ENCODE data around the gene TOPAZ1. TPM values are rescaled to one million over a fixed set of nuclear protein-coding genes. Genes with fewer than 3 reads are reported as not detected.

Gene TOPAZ1
- total RNA-seq, 1 experiment from 2014 or later = not detected

- WGBS (ENCODE audit: extremely low coverage, insufficient read length, low lambda C conversion rate) = no CpG with 5 or more reads among the region's 1 CpG
These were observed 36.2 kb downstream of the TOPAZ1 start for GRCh38 chr3:44277925-44278324.

More at GRCh38 chr3:44277925-44278324, 36.2 kb downstream of the TOPAZ1 start:
- Histone ChIP-seq H4K5ac (ENCODE audit: insufficient read length, low read depth, low read length) (no peak overlapping the region), H3K4me2 (ENCODE audit: insufficient read depth, insufficient read length, low read length) (no peak overlapping the region), H3K23me2 (ENCODE audit: insufficient read length, low read depth, low read length, poor library complexity, severe bottlenecking) (no peaks in the 10 kb centered on the region), H3K9ac (ENCODE audit: extremely low read depth, insufficient read length, low read length) (no peak overlapping the region), H3K23ac (ENCODE audit: insufficient read length, low read depth, low read length) (no peak overlapping the region), H2BK12ac (ENCODE audit: insufficient read length, low read depth, low read length) (no peak overlapping the region), H3K9me3 (ENCODE audit: control insufficient read depth, low read depth, low read length) (no peaks in the 10 kb centered on the region), H3K56ac (ENCODE audit: insufficient read length, low read depth, low read length) (no peak overlapping the region), H2BK15ac (ENCODE audit: low read depth, low read length) (no peak overlapping the region), H2AFZ (ENCODE audit: low read length) (no peak overlapping the region), H3T11ph (ENCODE audit: low read length) (no peak overlapping the region), H3K79me1 (ENCODE audit: insufficient read depth, low read depth, low read length, poor library complexity, severe bottlenecking) (no peaks in the 10 kb centered on the region), H2BK120ac (ENCODE audit: low read depth, low read length, poor library complexity, severe bottlenecking) (no peak overlapping the region), H4K8ac (replicated peaks; ENCODE audit: insufficient read length, low read depth, low read length) (no peak overlapping the region), H2BK20ac (ENCODE audit: low read depth, low read length, poor library complexity, severe bottlenecking) (no peak overlapping the region), H4K20me1 (ENCODE audit: control insufficient read depth, insufficient read depth, insufficient read length) (no peaks in the 10 kb centered on the region), H2BK5ac (ENCODE audit: insufficient read length, low read length) (no peak overlapping the region), H3K14ac (ENCODE audit: insufficient read depth, low read length) (no peak overlapping the region), H3K27me3 (ENCODE audit: insufficient read depth, low read length) (no peaks in the 10 kb centered on the region), H3K79me2 (ENCODE audit: insufficient read depth, low read length) (no peaks in the 10 kb centered on the region), H3K4ac (ENCODE audit: low read depth, low read length) (no peak overlapping the region), H3K27ac (ENCODE audit: insufficient read length, low read depth, low read length) (no peak overlapping the region), H3K18ac (ENCODE audit: insufficient read length, low read depth, low read length) (no peak overlapping the region), H3K4me1 (ENCODE audit: insufficient read depth, low read length) (no peaks in the 10 kb centered on the region), H2AK5ac (ENCODE audit: insufficient read length, low read length) (no peak overlapping the region), H4K91ac (ENCODE audit: insufficient read length, low read depth, low read length) (no peak overlapping the region)
- no peak overlapping the region for H3K27ac Mint-ChIP-seq
- DNase-seq = no peak
- H3K9me3 Mint-ChIP-seq = no peaks in the 10 kb centered on the region
- TF ChIP-seq, protein P1, sequence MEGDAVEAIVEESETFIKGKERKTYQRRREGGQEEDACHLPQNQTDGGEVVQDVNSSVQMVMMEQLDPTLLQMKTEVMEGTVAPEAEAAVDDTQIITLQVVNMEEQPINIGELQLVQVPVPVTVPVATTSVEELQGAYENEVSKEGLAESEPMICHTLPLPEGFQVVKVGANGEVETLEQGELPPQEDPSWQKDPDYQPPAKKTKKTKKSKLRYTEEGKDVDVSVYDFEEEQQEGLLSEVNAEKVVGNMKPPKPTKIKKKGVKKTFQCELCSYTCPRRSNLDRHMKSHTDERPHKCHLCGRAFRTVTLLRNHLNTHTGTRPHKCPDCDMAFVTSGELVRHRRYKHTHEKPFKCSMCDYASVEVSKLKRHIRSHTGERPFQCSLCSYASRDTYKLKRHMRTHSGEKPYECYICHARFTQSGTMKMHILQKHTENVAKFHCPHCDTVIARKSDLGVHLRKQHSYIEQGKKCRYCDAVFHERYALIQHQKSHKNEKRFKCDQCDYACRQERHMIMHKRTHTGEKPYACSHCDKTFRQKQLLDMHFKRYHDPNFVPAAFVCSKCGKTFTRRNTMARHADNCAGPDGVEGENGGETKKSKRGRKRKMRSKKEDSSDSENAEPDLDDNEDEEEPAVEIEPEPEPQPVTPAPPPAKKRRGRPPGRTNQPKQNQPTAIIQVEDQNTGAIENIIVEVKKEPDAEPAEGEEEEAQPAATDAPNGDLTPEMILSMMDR (conservative IDR thresholded peaks at IDR 0.05) = no peak
- no peaks in the 10 kb centered on the region for H3K36me3 Mint-ChIP-seq (ENCODE audit: insufficient read depth in 1 of 3, low read depth in 3 of 3)
- no peak overlapping the region for H3K4me3 Mint-ChIP-seq
- H3K4me1 Mint-ChIP-seq = 0 out of 4 replicates have a peak, but pooled peaks cover 0 to 3% of the 10 kb centered on the region in 2 experiments
- H3K27me3 Mint-ChIP-seq (ENCODE audit: low read depth) = no peaks in the 10 kb centered on the region; the same call in 1 of the 2 replicates
